H1 (cell line): ENCODE data around the gene IFNL4. TPM values are rescaled to one million over a fixed set of nuclear protein-coding genes. Genes with fewer than 3 reads are reported as not detected.

Experiments used
- CTCF ChIA-PET: fragments of 300-600 bp; sonication (Branson Sonifier 250); formaldehyde crosslinking; loops from one replicate; lab custom pipeline; 2021; ENCODE audit not compliant: partially characterized antibody; lab: Charles Lee
- POLR2A ChIA-PET: fragments of 300-600 bp; sonication (Branson Sonifier 250); formaldehyde crosslinking; loops from one replicate; lab custom pipeline; 2021; ENCODE audit warnings: inconsistent platforms; ENCODE audit not compliant: partially characterized antibody; lab: Charles Lee
- DNase-seq, 2 experiments: peaks; one replicate each; pipeline versions ENCODE4 v3.0.0 to v3.0.0-alpha.2; 2010 to 2022; ENCODE audit warnings: low spot score in 2 of 2, low read depth in 1 of 2, mixed read lengths in 1 of 2
- FAIRE-seq: peaks from 2 replicates; lab custom pipeline; 2011; peaks lifted over from hg19 to GRCh38; lab: Jason Lieb, UNC
- H2AFZ ChIP-seq: 2 replicates; pipeline ENCODE4 v1.8.1; 2012; ENCODE audit warnings: low read length, inconsistent platforms
- H2AK5ac ChIP-seq: 2 replicates; pipeline ENCODE4 v1.6.1; 2013; ENCODE audit warnings: low read depth, low read length
- H2BK120ac ChIP-seq: replicated peaks from 2 replicates; pipeline ENCODE3; 2013; ENCODE audit warnings: low read depth, low read length, inconsistent platforms
- H2BK12ac ChIP-seq: 2 replicates; pipeline ENCODE4 v1.6.1; 2013; ENCODE audit warnings: low read depth, low read length
- H2BK15ac ChIP-seq: 2 replicates; pipeline ENCODE4 v1.6.1; 2013; ENCODE audit warnings: low read length
- H2BK20ac ChIP-seq: 2 replicates; pipeline ENCODE4 v1.6.1; 2013; ENCODE audit warnings: low read length
- H2BK5ac ChIP-seq: 2 replicates; pipeline ENCODE4 v1.6.1; 2013; ENCODE audit warnings: low read depth, low read length
- H3K14ac ChIP-seq: 2 replicates; pipeline ENCODE4 v1.6.1; 2013; ENCODE audit warnings: inconsistent platforms; ENCODE audit not compliant: insufficient read length
- H3K18ac ChIP-seq: 2 replicates; pipeline ENCODE4 v1.6.1; 2013; ENCODE audit warnings: low read length; ENCODE audit errors: extremely low read depth
- H3K23ac ChIP-seq: 2 replicates; pipeline ENCODE4 v1.6.1; 2013; ENCODE audit warnings: inconsistent platforms; ENCODE audit not compliant: insufficient read length
- H3K23me2 ChIP-seq: 2 replicates; pipeline ENCODE4 v1.6.1; 2013; ENCODE audit warnings: low read depth, low read length
- H3K27ac ChIP-seq: 2 replicates; pipeline ENCODE4 v1.6.1; 2011; ENCODE audit warnings: low read depth, low read length, inconsistent platforms
- H3K27me3 ChIP-seq, 4 experiments: replicated peaks in 1 of 4; 1 replicate in 1 of 4; 2 replicates in 3 of 4; pipeline versions ENCODE4 v1.6.1 to v1.8.1; 2011 to 2013; ENCODE audit warnings: low read length in 3 of 4, mild to moderate bottlenecking in 3 of 4, inconsistent platforms in 2 of 4, mixed read lengths in 2 of 4, moderate library complexity in 1 of 4; ENCODE audit not compliant: control insufficient read depth in 3 of 4, insufficient read depth in 3 of 4; ENCODE audit errors: extremely low read depth in 1 of 4
- H3K36me3 ChIP-seq, 4 experiments: 2 replicates each; pipeline versions ENCODE4 v1.6.1 to v1.8.1; 2011 to 2013; ENCODE audit warnings: mild to moderate bottlenecking in 4 of 4, low read length in 3 of 4, moderate library complexity in 2 of 4, control low read depth in 1 of 4, inconsistent platforms in 1 of 4; ENCODE audit not compliant: insufficient read depth in 4 of 4, control insufficient read depth in 2 of 4
- H3K4ac ChIP-seq: replicated peaks from 2 replicates; pipeline ENCODE3; 2013; ENCODE audit warnings: low read length, low read depth, mixed read lengths, inconsistent platforms; ENCODE audit not compliant: insufficient read length
- H3K4me1 ChIP-seq, 4 experiments: replicated peaks in 1 of 4; 1 replicate in 1 of 4; 2 replicates in 3 of 4; pipeline versions ENCODE4 v1.6.1 to v1.8.1; 2011 to 2013; ENCODE audit warnings: low read length in 3 of 4, inconsistent platforms in 2 of 4, mixed read lengths in 1 of 4; ENCODE audit not compliant: insufficient read depth in 4 of 4, control insufficient read depth in 3 of 4
- H3K4me2 ChIP-seq, 2 experiments: 2 replicates each; pipeline versions ENCODE4 v1.6.1 to v1.8.1; 2011 to 2013; ENCODE audit warnings: low read depth in 2 of 2, low read length in 2 of 2, control low read depth in 1 of 2, inconsistent platforms in 1 of 2, mild to moderate bottlenecking in 1 of 2; ENCODE audit not compliant: insufficient read depth in 1 of 2
- H3K4me3 ChIP-seq, 4 experiments: fragments of 200-600, 300-600 bp in 1 of 4; sonication (generic), shearing (Covaris generic), sonication (Bioruptor Twin) in 1 of 4; 2 replicates each; pipeline versions ENCODE4 v1.5.1 to v1.8.1; 2011 to 2016; ENCODE audit warnings: low read length in 4 of 4, low read depth in 3 of 4, control low read depth in 2 of 4, inconsistent platforms in 2 of 4, mild to moderate bottlenecking in 2 of 4, mixed read lengths in 1 of 4, moderate library complexity in 1 of 4; ENCODE audit not compliant: insufficient read depth in 2 of 4; ENCODE audit errors: extremely low read depth in 1 of 4
- H3K56ac ChIP-seq: replicated peaks from 2 replicates; pipeline ENCODE3; 2013; ENCODE audit warnings: low read depth, mild to moderate bottlenecking, mixed read lengths, low read length, inconsistent platforms; ENCODE audit not compliant: insufficient read length
- H3K79me1 ChIP-seq: 2 replicates; pipeline ENCODE4 v1.6.1; 2013; ENCODE audit warnings: low read depth, low read length, control low read depth
- H3K79me2 ChIP-seq, 2 experiments: 2 replicates each; pipeline versions ENCODE4 v1.6.1 to v1.8.1; 2012 to 2013; ENCODE audit warnings: low read length in 2 of 2, mild to moderate bottlenecking in 2 of 2, inconsistent platforms in 1 of 2; ENCODE audit not compliant: insufficient read depth in 2 of 2, control insufficient read depth in 1 of 2
- H3K9ac ChIP-seq, 4 experiments: replicated peaks in 1 of 4; 1 replicate in 1 of 4; 2 replicates in 3 of 4; pipeline versions ENCODE4 v1.6.1 to v1.8.1; 2011 to 2013; ENCODE audit warnings: low read depth in 3 of 4, low read length in 3 of 4, control low read depth in 2 of 4, mild to moderate bottlenecking in 2 of 4, moderate library complexity in 2 of 4, inconsistent platforms in 1 of 4; ENCODE audit errors: extremely low read depth in 1 of 4
- H3K9me3 ChIP-seq, 2 experiments: 2 replicates each; pipeline versions ENCODE4 v1.6.1 to v1.8.1; 2012 to 2013; ENCODE audit warnings: mild to moderate bottlenecking in 2 of 2, moderate library complexity in 2 of 2, control low read depth in 1 of 2, inconsistent platforms in 1 of 2, low read depth in 1 of 2, low read length in 1 of 2, mixed read lengths in 1 of 2; ENCODE audit not compliant: insufficient read depth in 2 of 2
- H4K20me1 ChIP-seq, 2 experiments: replicated peaks in 1 of 2; 2 replicates each; pipeline versions ENCODE3 to v1.8.1; 2011 to 2013; ENCODE audit warnings: inconsistent platforms in 2 of 2, low read length in 2 of 2, mild to moderate bottlenecking in 1 of 2; ENCODE audit not compliant: insufficient read depth in 2 of 2, control insufficient read depth in 1 of 2
- H4K5ac ChIP-seq: 2 replicates; pipeline ENCODE4 v1.6.1; 2013; ENCODE audit warnings: low read length, low read depth, mixed read lengths, inconsistent platforms; ENCODE audit not compliant: insufficient read length
- H4K8ac ChIP-seq: 2 replicates; pipeline ENCODE4 v1.8.0; 2013; ENCODE audit warnings: mild to moderate bottlenecking, moderate library complexity, low read length, inconsistent platforms; ENCODE audit not compliant: insufficient read depth; ENCODE audit errors: extremely low read depth
- H4K91ac ChIP-seq: replicated peaks from 2 replicates; pipeline ENCODE3; 2013; ENCODE audit warnings: low read length, mixed read lengths, inconsistent platforms; ENCODE audit not compliant: insufficient read length
- CHD1 ChIP-seq: IDR thresholded peaks from 2 replicates; pipeline ENCODE4 v1.6.1; 2012; ENCODE audit warnings: low read depth, low read length, improper control_type of control experiment
- PHF8 ChIP-seq: fragments of 200-600 bp; sonication (generic); conservative IDR thresholded peaks from 2 replicates; pipeline ENCODE4 v1.7.1; 2012; ENCODE audit warnings: low read depth, mild to moderate bottlenecking, inconsistent platforms, low read length, moderate library complexity
- POLR2A ChIP-seq, 2 experiments: IDR thresholded peaks; 1 replicate in 1 of 2; 2 replicates in 1 of 2; pipeline ENCODE4 v1.6.1; 2011; ENCODE audit warnings: low read depth in 2 of 2, low read length in 2 of 2, mild to moderate bottlenecking in 2 of 2; ENCODE audit errors: control extremely low read depth in 1 of 2
- RAD21 ChIP-seq, 2 experiments: IDR thresholded peaks in 1 of 2; conservative IDR thresholded peaks in 1 of 2; 2 replicates each; pipeline ENCODE4 v1.6.1; 2011; ENCODE audit warnings: low read depth in 2 of 2, low read length in 2 of 2, improper control_type of control experiment in 1 of 2, inconsistent platforms in 1 of 2, mild to moderate bottlenecking in 1 of 2, moderate library complexity in 1 of 2
- RFX5 ChIP-seq: IDR thresholded peaks from 2 replicates; pipeline ENCODE4 v1.6.1; 2011; ENCODE audit warnings: low read depth, low read length, improper control_type of control experiment, borderline replicate concordance
- WGBS, 2 experiments: shearing (Covaris generic) in 1 of 2; methylation state at CpG; one replicate each; pipeline versions ENCODE4 v1.1.6 to v1.1.7; 2013 to 2015; ENCODE audit warnings: low lambda C conversion rate in 2 of 2, mixed read lengths in 2 of 2, inconsistent platforms in 1 of 2, low coverage in 1 of 2, missing lambda C conversion rate in 1 of 2; ENCODE audit not compliant: insufficient replicate concordance in 2 of 2, insufficient coverage in 1 of 2, insufficient read length in 1 of 2; ENCODE audit errors: extremely low coverage in 1 of 2, missing lambda C conversion rate in 1 of 2; 5-methylcytosine and 5-hydroxymethylcytosine counted together
- polyA plus RNA-seq, 7 experiments: library from polyadenylated mRNA; depleted of rRNA in 3 of 7; stranded (reverse) in 5 of 7; unstranded in 2 of 7; fragments of >200 nt in 5 of 7; fragments of 200-250 nt in 2 of 7; gene quantifications; 1 replicate in 5 of 7; 2 replicates in 1 of 7; 4 replicates in 1 of 7; pipeline versions ENCODE4 v1.2.1 to v1.2.3, GENCODE V29; 2011 to 2013; ENCODE audit warnings: missing spikeins in 2 of 7, mixed read lengths in 2 of 7
- total RNA-seq: library from RNA; stranded (reverse); fragmentation: NEBNext Ultra II Directional; extraction: Animal tissue kit (Norgen Biotek cat#: 25700); gene quantifications from 2 replicates; pipeline ENCODE4 v1.2.1, GENCODE V29; 2021
- TF ChIP-seq, protein P1 (sequence below): IDR thresholded peaks from 2 replicates; pipeline ENCODE4 v1.6.1; 2012; ENCODE audit warnings: inconsistent platforms

The IFNL4 gene
- total and polyA plus RNA-seq, 2 of the 8 experiments (the other 6 are each of a cell fraction or from before 2014, with no cell fraction given): not detected

DNA sequence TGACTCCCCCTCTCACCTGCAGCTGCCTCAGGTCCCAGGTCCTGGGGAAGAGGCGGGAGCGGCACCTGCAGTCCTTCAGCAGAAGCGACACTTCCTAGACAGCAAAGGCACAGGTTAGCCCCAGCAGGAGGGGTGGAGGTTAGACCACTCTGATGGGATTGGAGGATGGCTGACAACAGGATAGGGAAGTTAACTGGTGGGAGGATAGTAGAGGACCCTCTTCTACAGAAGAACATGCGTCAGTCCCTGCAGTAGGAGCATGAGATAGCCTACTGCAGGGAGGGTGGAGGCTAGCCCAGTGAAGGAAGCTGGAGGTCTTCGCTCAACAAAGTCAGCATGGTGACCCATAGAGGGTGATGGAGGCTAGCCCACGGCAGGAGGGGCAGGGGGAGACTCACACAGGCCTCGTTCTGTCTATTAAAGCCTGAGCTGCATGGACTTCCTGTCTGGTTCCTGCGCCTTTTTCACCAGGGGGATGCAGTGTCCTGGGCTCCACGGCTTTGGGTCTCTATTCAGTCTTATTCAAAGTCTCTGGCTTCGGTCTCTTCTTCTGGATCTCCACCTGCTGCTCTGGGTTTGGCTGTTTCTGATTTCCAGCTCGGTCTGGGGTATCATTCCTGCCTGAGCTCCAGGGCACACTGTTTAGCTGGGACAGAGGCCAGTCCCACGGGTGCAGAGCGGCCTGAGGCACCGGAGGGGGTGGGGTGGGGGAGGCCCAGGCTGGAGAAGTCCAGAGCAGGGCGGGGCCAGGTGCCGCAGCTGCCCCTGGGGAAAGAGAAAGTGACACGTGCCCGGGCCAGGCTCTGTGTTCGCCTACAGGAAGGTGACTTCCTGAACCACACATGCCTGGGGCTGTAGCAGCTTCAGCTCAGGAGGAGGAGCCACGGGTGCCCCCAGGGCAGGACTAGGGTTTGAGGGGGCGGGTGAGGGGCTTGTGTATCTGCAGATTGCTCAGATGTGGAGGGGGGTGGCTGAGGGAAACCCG, 11.2 kb downstream of the IFNL4 start:
- WGBS, 2 experiments: 80% methylated on average over 17 of the region's 22 CpGs; no CpG with 5 or more reads in 1 of the 2 experiments
- Histone ChIP-seq H2BK5ac (no peak overlapping the region), H3K36me3 (no peaks in the 10 kb centered on the region), H3K4me2 (no peak overlapping the region), H2AFZ (no peak overlapping the region), H4K5ac (no peak overlapping the region), H3K18ac (no peak overlapping the region), H4K8ac (no peak overlapping the region), H3K79me1 (no peaks in the 10 kb centered on the region), H2BK20ac (0 out of 2 replicates have a peak overlapping the region, but pooled peaks have one; percentile 80), H3K79me2 (no peaks in the 10 kb centered on the region), H3K27me3 (peaks cover 0 to 4% (median 1%) of the 10 kb centered on the region in 4 experiments; a peak in 2 of 7 replicates), H3K23ac (no peak overlapping the region), H3K27ac (no peak overlapping the region), H4K91ac (no peak overlapping the region), H3K9me3 (no peaks in the 10 kb centered on the region), H3K23me2 (peaks cover 2% of the 10 kb centered on the region; the same call in 1 of the 2 replicates), H3K14ac (no peak overlapping the region), H3K9ac (no peak overlapping the region), H2AK5ac (no peak overlapping the region), H2BK120ac (no peak overlapping the region), H3K4me1 (no peaks in the 10 kb centered on the region), H4K20me1 (peaks cover 0 to 1% of the 10 kb centered on the region in 2 experiments), H3K4ac (no peak overlapping the region), H3K4me3 (no peak overlapping the region), H3K56ac (no peak overlapping the region), H2BK15ac (no peak overlapping the region), H2BK12ac (no peak overlapping the region; the same call in 1 of the 2 replicates)
- FAIRE-seq (no peak), DNase-seq (no peak)
- POLR2A ChIA-PET: no interaction called here
- CTCF ChIA-PET: interaction anchor here (0.6 to 2.1 kb wide), 4 partner anchors 15 to 94 kb away, joined by 3 to 10 read pairs (median 4); no protein-coding TSS in a partner anchor
- TF ChIP-seq RFX5 (no peak), CHD1 (no peak), POLR2A (IDR thresholded peaks at IDR 0.05; ENCODE audit: control extremely low read depth in 1 of 2, low read depth in 2 of 2, low read length in 2 of 2) (no peak), RAD21 (IDR thresholded peaks at IDR 0.05 in 1 of 2, conservative IDR thresholded peaks at IDR 0.05 in 1 of 2; ENCODE audit: low read depth in 2 of 2, low read length in 2 of 2) (no peak), PHF8 (no peak)
- TF ChIP-seq, protein P1, sequence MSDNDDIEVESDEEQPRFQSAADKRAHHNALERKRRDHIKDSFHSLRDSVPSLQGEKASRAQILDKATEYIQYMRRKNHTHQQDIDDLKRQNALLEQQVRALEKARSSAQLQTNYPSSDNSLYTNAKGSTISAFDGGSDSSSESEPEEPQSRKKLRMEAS: peak; percentile 34; the same call in 1 of the 2 replicates
